HG03159 (cell line): ENCODE data around the gene ERGIC1.
A peak's percentile ranks its signal among the peaks of the same experiment; 100 is the strongest.
"Not testable (repeated sequence)": the region's sequence is repeated elsewhere in the genome, so short reads cannot be mapped to it uniquely, and the experiment has no call there.

Experiments used
- ATAC-seq: cut with Tn5 transposase; IDR thresholded peaks from one replicate; pipeline ENCODE4 v1.9.1; 2021; ENCODE audit warnings: mild to moderate bottlenecking, moderate library complexity; ENCODE audit not compliant: unreplicated experiment

ERGIC1 gene

DNA sequence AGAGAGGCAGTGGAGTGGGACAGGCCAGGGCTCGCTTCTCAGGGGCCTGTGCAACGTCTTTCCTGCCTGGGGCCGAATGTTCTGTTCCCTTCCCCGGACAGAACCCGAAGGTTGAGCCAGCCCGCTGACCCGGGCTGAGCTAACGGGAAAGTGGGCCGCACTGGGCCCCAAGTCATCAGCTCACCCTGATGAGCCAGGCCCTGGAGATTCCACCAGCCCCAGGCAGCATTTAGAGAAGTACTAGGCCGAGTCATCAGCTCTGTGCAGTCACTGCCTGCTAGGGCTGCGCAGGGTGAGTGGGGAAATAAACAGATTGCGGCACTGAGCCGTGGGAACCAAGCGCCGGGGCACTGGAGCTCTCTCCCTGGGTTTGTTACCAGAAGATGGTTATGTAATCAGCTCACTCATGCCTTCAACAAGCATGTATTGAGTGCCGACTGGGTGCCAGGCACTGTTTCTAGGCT, 33.9 kb upstream of the ERGIC1 start:
- no peak for ATAC-seq

- no peak for ATAC-seq
These were observed 32.8 kb upstream of the ERGIC1 start for GRCh38 chr5:172801179-172801671.

DNA sequence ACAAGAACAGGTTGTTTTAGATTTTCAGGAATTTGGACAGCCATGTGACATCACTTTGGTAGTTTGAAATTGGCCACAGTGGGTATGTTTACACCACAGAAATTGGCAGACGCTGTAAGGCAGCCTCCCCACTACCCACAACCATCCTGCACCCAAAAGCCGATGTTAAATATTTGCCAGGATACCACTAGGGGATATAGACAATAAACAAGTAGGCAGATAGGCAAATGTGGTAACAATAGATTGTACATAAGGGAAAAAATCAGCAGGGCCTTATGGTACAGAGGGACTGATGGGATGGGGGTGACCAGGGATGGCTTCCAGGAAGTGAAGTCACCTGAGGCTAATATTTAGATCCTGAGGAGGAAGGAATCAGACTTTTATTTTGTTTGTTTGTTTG, 31.9 kb upstream of the ERGIC1 start:
- no peak for ATAC-seq

DNA sequence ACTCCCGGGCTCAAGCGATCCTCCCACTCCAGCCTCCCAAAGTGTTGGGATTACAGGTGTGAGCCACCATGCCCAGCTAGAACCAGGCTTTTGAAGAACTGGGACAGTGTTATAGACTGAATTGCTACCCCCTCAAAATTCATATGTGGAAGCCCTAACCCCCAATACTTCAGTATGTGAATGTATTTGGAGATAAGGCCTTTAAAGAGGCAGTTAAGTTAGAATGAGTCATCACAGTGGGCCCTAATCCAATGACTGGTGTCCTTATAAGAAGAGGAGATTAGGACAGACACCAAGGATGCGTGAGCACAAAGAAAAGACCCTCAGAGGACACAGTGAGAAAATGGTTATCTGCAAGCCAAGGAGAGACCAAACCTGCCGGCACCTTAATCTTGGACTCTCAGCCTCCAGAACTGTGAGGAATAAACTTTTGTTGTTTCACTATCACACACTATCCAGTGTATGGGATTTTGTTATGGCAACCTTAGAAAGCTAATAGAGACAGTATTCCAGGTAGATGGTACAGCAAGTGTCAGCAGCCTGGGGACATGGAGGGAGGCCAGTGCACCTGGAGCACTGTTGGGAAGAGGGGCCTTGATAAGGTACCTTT, 31.4 kb upstream of the ERGIC1 start:
- no peak for ATAC-seq

DNA sequence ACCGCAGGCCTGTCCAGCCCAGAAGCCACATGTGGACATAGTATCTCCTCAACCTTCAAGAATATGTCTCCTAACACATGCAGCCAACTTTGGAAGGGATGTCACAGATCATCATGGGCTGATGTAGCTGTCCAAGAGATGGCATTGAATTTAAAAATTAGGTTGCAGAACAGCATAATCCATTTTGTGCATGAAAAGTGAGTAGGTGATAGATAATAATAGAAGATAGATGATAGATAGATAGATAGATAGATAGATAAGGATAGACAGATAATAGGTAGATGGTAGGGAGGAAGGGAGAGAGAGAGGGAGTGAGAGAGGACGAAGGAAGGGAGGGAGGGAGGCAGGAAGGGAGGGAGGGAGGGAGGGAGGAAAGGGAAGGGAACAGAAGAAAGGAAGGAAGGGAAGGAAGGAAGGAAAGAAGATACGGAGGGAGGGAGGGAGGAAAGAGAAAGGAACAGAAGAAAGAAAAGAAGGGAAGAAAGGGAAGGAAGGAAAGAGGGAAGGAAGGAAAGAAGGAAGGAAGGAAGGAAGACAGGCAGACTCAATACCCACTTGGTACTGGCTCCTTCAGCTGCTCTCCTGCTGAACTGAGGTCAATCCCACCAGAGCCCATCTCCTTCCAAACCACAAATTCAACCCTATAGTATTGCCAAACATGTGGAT, 28.9 kb upstream of the ERGIC1 start:
- no peak for ATAC-seq

- no peak for ATAC-seq
These were observed 28.3 kb upstream of the ERGIC1 start for GRCh38 chr5:172805736-172806255.

- ATAC-seq, result peak; percentile 96
These were observed 27.0 kb upstream of the ERGIC1 start for GRCh38 chr5:172806897-172807672.

DNA sequence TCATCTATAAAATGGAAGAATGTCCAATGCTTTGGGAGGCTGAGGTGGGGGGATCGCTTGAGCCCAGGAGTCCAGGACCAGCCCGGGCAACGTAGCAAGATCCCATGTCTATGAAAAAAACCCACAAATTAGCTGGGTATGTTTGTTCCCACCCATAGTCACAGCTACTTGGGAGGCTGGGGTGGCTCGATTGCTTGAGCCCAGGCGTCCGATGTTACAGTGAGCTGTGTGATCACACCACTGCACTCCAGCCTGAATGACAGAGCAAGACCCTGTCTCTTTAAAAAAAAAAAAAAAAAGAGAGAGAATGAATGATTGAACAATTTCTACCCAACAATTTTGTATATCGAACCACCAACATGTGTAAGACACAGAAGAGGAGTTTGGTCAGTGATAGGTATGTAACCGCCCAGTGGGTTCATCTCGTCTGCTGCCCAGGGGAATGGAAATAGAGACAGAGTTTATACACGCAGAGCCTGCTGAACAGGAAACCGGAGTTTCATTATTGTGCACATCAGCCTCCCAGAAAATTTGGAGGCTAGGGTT, 26.2 kb upstream of the ERGIC1 start:
- ATAC-seq, result no peak

- no peak for ATAC-seq
These were observed 24.3 kb upstream of the ERGIC1 start for GRCh38 chr5:172809774-172810173.

DNA sequence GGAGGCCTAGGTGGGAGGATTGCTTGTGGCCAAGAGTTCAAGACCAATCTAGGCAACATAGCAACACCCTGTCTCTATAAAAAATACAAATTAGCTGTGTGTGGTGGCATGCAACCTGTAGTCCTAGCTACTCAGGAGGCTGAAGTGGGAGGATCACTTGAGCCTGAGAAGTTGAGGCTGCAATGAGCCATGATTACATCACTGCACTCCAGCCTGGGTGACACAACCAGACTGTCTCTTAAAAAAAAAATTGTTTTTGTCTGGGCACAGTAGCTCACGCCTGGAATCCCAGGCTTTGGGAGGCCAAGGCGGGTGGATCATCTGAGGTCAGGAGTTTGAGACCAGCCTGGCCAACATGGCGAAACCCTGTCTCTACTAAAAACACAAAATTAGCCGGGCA, 23.1 kb upstream of the ERGIC1 start:
- not testable (repeated sequence) for ATAC-seq

DNA sequence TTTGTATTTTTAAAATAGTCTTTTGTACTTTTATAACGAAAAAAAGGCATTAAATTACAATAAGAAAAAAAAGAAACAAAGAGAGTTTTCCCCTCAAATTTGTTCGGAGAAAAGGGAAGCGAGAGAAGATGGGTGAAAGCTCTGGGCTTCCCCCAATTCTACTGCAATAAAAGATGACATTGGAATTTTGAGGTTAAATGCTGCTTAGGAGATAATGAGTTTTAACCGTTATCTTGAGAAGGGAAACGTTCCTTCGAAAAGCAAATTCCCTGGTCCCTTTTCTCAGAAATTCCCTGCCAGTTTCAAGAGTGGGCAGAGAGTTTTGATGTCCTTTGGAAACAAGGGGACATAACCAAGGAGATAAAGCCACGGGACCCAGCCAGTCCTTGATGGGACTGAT, 18.4 kb upstream of the ERGIC1 start:
- no peak for ATAC-seq

DNA sequence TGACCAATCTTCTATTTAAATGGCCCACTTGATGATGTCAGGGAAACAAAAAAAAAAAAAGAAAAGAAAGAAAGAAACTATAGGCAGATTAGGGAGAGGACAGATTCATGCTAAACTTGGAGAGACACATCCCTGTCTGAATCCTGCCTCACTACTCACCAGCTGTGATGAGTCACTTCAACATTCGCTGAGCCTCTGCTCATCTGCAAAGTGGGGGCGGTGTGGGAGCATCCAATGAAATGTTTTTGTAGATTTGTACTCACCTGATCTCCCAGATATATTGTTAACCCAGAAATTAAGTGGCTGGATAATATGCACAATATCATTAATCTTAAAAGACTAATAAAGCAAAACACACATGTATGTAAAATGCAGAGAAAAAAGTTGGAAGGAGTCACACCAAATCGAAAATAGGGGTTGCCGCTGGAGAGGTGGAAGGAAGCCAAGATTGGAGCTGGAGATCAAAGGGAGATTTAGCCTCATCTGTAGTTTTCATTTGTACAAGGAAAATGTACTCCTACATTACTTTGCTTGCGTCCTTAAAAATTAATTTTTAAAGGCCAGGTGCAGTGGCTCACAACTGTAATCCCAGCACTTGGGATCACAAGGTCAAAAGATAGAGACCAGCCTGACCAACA, 17.0 kb upstream of the ERGIC1 start:
- no peak for ATAC-seq

DNA sequence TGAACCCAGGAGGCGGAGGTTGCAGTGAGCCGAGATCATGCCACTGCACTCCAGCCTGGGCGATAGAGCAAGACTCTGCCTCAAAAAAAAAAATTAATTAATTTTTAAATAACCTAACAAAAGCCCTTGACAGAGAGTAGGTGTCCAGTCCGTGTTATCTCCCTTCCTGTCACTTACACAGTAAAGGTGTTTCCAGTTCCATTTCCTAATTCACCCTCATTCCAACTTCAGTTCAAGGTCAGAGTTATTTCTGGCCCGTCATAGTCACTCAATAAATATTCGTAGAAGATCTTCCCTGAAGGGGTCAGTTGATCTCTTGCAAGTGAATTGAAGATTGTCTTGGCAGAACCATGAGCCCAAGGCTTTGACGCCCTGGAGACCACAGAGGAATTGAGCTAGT, 16.4 kb upstream of the ERGIC1 start:
- ATAC-seq, result no peak

DNA sequence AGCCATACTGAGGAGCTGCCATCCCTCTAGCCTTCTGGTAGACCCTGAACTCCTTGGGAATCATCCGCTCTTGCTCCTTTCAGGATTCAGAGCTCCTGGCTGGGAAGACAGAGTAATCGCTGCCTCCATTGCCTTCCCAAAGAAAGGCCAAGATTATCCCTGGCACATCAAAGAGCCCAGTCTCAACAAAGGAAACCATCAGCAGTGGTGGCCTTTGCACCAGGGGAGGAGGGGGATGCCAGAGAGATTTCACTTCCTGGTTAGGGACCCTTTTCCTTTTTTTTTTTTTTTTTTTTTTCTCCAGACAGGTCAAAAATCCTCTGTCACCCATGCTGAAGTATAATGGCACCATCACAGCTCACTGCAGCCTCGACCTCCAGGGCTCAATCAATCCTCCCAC, 16.0 kb upstream of the ERGIC1 start:
- ATAC-seq, result no peak

DNA sequence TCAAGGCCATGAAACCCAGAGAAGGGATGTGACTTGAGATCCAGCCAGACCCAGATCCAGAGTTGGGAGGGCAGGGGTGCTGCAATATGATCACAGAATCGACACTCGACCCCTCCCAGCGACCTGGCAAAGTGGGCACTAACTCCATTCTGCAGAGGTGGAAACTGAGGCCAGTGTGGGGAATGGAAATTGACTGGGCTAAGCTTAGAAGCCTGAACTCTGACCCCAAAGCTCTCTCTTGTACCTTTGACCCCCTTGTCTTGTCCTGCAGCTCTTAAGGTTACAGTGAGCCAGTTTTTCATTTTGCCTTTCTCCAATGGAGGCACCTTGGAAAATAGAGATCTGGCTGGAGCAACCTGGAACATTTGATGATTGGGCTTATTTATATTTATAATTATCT, 14.5 kb upstream of the ERGIC1 start:
- ATAC-seq, result no peak

GRCh38 chr5:172820046-172820767, 13.8 kb upstream of the ERGIC1 start:
- ATAC-seq, result no peak

GRCh38 chr5:172821340-172821985, 12.6 kb upstream of the ERGIC1 start:
- no peak for ATAC-seq

- ATAC-seq, result no peak
These were observed 10.2 kb upstream of the ERGIC1 start for GRCh38 chr5:172823840-172824362.

DNA sequence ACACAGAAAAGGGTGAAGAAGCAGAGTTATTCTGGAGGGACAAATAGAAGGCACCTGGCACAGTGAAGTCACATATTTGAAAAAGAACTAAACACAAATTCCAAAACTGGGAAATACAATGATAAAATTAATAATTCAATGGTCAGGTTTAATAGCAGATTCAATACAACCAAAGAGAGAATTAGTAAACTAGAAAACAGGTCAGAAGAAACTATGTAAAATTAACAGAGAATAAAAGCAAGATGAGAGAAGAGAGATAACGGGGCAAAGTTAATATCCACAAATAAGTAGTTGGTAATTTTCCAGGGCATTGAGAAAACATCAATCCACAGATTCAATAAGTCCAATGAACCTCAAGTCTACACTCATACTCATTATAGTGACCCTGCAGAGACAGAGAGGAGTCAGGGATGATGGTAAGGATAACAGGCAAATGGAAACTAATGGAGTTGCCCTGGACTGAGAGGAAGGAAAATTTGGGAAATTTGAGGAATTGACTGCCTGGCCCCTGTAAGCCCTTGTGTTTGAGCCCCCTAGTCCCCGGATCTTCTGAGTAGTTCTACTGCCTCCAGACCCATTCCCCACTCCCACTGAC, 8.3 kb upstream of the ERGIC1 start:
- ATAC-seq, result no peak
